Activated T-cell treated with anti-CD3 and anti-CD28 coated beads, Interleukin-2, amount 50 U/mL, for 1 hour (primary cell): ENCODE measurements around the gene SLC1A4.
"Not testable (repeated sequence)": the region's sequence is repeated elsewhere in the genome, so short reads cannot be mapped to it uniquely, and the experiment has no call there.

Source experiments
- DNase-seq: peaks from one replicate; pipeline ENCODE4 v3.0.0-alpha.2; 2020

SLC1A4 gene

DNA sequence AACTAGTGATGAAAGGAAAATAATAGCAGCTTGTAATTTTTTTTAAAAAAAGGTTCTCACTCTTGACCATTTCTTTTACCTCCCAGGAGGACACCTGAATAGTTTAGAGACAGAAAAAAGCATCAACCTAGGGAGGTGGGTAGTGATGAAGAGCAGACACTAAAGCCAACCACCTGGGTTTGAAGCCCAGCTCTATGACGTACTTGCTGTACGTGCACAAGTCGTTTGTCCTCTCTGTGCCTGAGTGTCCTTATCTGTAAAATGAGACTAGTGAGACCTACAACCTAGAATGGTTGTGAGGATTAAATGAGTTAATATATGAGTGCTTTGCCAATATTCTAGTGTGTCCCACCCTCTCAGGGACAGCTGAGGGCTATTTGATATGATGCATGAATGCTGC, 5.8 kb downstream of the SLC1A4 start:
- no peak for DNase-seq

- no peak for DNase-seq
Observed at GRCh38 chr2:64996871-64997307, 7.7 kb downstream of the SLC1A4 start.

- DNase-seq = no peak
Observed at GRCh38 chr2:64998658-64999061, 9.5 kb downstream of the SLC1A4 start.

- no peak for DNase-seq
Observed at GRCh38 chr2:64999754-65000153, 10.6 kb downstream of the SLC1A4 start.

DNA sequence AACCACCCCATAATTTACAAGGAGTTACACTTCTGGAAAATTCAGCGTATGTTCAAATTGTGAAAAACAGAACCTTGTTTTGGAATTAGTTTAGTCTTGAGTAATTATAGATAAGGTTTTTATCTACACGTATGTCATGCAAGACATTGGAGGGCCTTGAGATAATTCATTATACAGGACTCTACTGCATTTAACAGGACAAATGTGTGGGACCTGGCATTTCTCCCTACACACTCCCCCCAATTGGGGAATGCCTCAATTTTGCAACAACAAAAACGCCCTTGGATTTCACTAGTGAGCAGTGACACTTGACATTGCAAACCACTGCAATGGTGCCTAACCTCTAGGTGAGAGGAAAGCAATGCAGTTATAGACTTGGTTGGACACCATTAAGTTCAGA, 11.4 kb downstream of the SLC1A4 start:
- DNase-seq = no peak

DNA sequence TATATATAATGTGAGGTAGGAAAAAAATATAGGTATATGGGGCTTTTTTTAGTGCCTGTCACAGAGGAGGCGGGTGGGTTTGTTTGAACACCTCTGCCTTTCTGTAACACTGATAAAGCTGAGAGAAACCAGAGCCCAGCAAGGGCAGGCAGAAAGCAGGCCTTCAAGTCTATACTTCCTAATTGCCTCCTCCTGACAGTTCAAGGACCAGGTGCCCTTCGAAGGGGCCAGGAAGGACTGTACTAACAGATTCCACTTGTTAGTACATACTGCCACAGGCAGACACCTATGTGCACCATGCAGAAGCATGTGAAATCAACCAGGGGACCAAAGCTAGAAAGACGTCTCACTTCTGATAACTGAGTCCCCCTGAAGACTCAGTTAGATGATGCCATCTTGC, 13.8 kb downstream of the SLC1A4 start:
- DNase-seq = no peak

- not testable (repeated sequence) for DNase-seq
Observed at GRCh38 chr2:65004232-65004631, 15.0 kb downstream of the SLC1A4 start.

GRCh38 chr2:65013776-65014175, 24.6 kb downstream of the SLC1A4 start:
- no peak for DNase-seq

GRCh38 chr2:65015731-65016130, 26.5 kb downstream of the SLC1A4 start:
- DNase-seq = no peak

DNA sequence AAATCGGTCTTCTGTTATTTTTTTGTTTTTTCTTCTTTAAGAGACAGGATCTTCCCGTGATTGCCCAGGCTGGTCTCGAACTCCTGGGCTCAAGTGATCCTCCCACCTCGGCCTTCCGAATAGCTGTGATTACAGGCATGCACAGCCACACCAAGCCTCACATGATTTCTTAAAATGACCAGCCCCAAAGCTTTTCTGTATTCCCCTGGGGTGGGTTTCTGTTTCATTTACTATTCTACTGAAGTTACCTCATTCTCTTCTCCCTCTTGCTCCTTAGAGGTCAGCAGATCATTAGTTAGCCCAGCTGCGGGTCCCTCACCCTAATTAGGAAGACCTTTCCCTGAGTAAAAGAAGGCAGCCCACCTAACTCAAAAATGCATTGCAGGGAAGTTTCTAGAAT, 27.6 kb downstream of the SLC1A4 start:
- no peak for DNase-seq

- DNase-seq = no peak
Observed at GRCh38 chr2:65017335-65017734, 28.1 kb downstream of the SLC1A4 start.

GRCh38 chr2:65018141-65018582, 29.0 kb downstream of the SLC1A4 start:
- DNase-seq = no peak

DNA sequence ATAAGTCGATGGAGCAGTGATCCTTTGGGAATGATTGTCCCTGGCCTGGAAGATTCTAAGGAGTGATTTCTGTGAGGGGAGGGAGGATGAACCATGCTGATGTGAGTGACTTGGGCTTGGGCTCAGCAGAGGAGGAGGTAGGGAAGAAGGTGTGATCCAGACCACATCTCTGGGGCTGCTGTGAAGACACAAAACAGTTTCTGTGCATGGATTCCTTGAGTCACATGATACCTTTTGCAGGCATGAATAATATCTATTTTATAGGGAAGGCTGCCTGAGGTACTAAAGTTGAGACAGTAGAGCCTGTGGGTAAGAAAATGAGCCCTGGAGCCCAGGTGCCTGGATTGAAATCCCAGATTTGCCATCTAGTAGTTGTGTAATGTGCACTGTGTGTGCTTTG, 29.8 kb downstream of the SLC1A4 start:
- DNase-seq = no peak

DNA sequence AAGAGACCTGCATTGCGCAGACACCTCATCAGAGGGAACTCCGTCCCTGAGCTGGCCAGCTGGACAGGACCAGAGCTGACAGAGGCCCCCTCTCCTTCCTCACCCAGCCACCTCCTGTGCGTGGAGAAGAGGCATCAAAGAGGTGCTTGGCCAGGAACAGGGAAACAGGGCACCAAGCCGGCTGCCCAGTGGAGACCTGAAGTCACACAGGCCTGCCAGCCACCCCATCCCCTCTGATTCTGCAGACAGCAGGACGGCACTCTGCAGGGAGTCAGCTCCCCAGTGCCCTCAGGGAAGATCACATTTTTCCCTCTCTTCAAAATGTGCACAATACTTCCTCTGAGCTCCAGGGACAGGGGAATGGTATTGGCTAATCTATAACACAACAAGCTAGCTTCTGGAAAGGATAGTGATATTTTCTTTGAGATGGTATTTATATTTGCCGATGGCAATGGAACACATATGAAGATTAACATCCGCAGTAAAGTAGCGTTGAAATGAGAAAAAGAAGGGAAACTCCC, 30.5 kb downstream of the SLC1A4 start:
- DNase-seq = no peak

GRCh38 chr2:65020251-65020650, 31.1 kb downstream of the SLC1A4 start:
- DNase-seq = not testable (repeated sequence)

GRCh38 chr2:65020943-65021528, 31.8 kb downstream of the SLC1A4 start:
- DNase-seq = no peak

GRCh38 chr2:65021709-65022108, 32.5 kb downstream of the SLC1A4 start:
- no peak for DNase-seq

- DNase-seq = no peak
Observed at GRCh38 chr2:65022189-65022588, 33.0 kb downstream of the SLC1A4 start.

DNA sequence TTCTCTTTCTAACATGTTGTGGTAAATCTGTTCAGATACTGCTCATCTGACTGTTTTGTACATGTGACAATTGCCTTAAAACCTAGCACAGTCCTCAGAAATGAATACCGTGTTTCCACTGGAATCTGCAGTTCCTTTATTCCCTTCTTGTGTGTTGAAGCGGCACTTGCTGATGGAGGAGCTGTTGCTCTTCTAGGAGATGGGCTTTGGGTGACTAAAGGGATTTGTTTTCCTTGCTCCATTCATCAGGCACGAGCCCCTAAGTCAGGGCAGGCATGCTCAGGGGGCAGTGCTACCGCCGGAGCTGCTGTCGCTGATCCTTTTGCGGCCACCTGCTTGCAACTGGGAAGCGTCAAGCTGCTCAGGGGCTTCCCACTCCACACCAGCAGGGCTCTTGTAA, 34.5 kb downstream of the SLC1A4 start:
- DNase-seq = no peak

DNA sequence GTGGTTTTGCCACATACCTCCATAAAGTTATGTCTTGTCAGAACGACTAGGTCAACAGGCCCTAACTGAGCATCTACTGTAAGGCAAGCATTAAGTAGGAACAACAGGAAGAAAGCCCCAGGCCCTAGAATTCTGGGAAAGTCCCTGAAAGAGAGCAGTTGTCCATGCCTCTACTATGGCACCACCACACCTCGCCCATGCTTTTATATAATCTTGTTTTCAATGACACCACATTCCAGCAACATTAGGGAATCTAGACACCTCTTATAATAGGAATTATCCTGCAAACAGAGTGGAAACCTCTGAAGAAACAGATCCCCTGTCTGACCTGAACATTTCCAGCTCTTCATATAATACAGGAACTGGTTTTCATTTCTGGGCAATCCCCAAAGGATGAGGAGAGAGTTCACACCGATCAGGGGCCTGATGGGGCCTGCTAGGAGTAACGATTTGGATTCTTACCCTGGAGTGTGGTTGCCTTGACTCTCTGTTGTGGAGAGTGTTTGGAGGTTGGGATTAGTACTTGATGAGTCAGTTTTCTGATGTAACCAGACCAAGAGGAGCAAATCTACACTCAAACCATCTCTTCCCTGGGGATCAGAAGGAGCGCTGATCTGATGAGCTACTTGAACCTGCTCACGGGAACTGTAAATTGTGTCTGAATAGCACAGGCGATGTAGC, 35.1 kb downstream of the SLC1A4 start:
- DNase-seq = no peak

GRCh38 chr2:65025453-65026123, 36.4 kb downstream of the SLC1A4 start:
- DNase-seq = no peak

GRCh38 chr2:65026154-65026553, 37.0 kb downstream of the SLC1A4 start:
- DNase-seq = no peak

- no peak for DNase-seq
Observed at GRCh38 chr2:65026704-65027464, 37.7 kb downstream of the SLC1A4 start.
